Measurements from ENCODE around the gene KLF2.

DNA sequence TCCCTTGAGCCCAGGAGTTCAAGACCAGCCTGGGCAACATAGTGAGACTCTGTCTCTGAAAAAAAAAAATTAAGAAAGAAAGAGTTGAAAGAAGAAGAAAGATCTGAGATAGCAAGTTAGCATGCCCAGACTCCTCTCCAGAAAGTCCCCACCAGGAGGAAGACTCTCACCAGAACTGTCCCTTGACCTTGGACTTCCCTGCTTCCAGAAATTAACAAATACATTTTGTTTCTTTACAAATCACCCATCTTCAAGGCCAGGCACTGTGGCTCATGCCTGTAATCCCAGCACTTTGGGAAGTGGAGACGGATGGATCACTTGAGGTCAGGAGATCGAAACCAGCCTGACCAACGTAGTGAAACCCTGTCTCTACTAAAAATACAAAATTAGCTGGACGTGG, 44.3 kb upstream of the KLF2 start:
- TF ChIP-seq EP300 (IDR thresholded peaks at IDR 0.05; ENCODE audit: borderline replicate concordance in 1 of 2, control insufficient read depth in 1 of 2, low read depth in 2 of 2, low read length in 2 of 2) (no peak), SMC3 (IDR thresholded peaks at IDR 0.05; ENCODE audit: borderline replicate concordance, low read length) (no peak), ZNF274 (IDR thresholded peaks at IDR 0.05; ENCODE audit: insufficient read depth, insufficient read length) (no peak), FOXM1 (IDR thresholded peaks at IDR 0.05; ENCODE audit: low read depth, low read length) (no peak), NFYB (IDR thresholded peaks at IDR 0.05; ENCODE audit: insufficient read depth, low read depth, low read length) (no peak), GABPA (IDR thresholded peaks at IDR 0.05; ENCODE audit: low read depth) (no peak), NFIC (IDR thresholded peaks at IDR 0.05; ENCODE audit: low read depth, low read length) (no peak), RBBP5 (conservative IDR thresholded peaks at IDR 0.05) (no peak), POLR2A (IDR thresholded peaks at IDR 0.05; ENCODE audit: low read depth, low read length) (no peak)
